Activated CD4-positive, alpha-beta memory T cell treated with anti-CD3 and anti-CD28 coated beads for 36 hours (primary cell): Measurements from ENCODE around the gene HOPX. TPM values are rescaled to one million over a fixed set of nuclear protein-coding genes. Genes with fewer than 3 reads are reported as not detected.
A peak's percentile ranks its signal among the peaks of the same experiment; 100 is the strongest.
"Not testable (repeated sequence)": the region's sequence is repeated elsewhere in the genome, so short reads cannot be mapped to it uniquely, and the experiment has no call there.

Source experiments
- CTCF ChIA-PET: fragments of 350-600 bp; sonication (Branson Sonifier 250); formaldehyde crosslinking; loops from one replicate; lab custom pipeline; 2021; ENCODE audit warnings: antibody characterized with exemption, inconsistent platforms; lab: Charles Lee
- POLR2A ChIA-PET: fragments of 350-600 bp; sonication (Branson Sonifier 250); formaldehyde crosslinking; loops from one replicate; lab custom pipeline; 2021; ENCODE audit warnings: antibody characterized with exemption; lab: Charles Lee
- DNase-seq: peaks from one replicate; pipeline ENCODE4 v3.0.0-alpha.2; 2020
- H3K27ac Mint-ChIP-seq: one replicate; pipeline ENCODE4 v1.8.0; 2021; ENCODE audit warnings: mixed read lengths
- H3K27me3 Mint-ChIP-seq: one replicate; pipeline ENCODE4 v1.8.0; 2021; ENCODE audit warnings: mixed read lengths
- H3K36me3 Mint-ChIP-seq: one replicate; pipeline ENCODE4 v1.8.0; 2021; ENCODE audit warnings: mixed read lengths
- H3K4me1 Mint-ChIP-seq: one replicate; pipeline ENCODE4 v1.8.0; 2021; ENCODE audit warnings: low read depth, mixed read lengths
- H3K4me3 Mint-ChIP-seq: one replicate; pipeline ENCODE4 v1.8.0; 2021; ENCODE audit warnings: mild to moderate bottlenecking, mixed read lengths
- H3K9me3 Mint-ChIP-seq: one replicate; pipeline ENCODE4 v1.8.0; 2021; ENCODE audit warnings: mixed read lengths
- intact Hi-C: fragments of 100-400 bp; cut with micrococcal nuclease; formaldehyde crosslinking; loops from one replicate; pipeline ENCODE4 v1.15.1; 2023
- total RNA-seq, 2 experiments: library from RNA; stranded (reverse); gene quantifications; one replicate each; pipeline ENCODE4 v1.2.3, GENCODE V29; 2021

The HOPX gene
- total RNA-seq, 2 experiments from 2014 or later, result 124 to 126 TPM

GRCh38 chr4:56641494-56642051, 39.5 kb downstream of the HOPX start:
- H3K27ac Mint-ChIP-seq, result peak overlapping the region; percentile 80
- peaks cover 32% of the 10 kb centered on the region for H3K4me1 Mint-ChIP-seq
- H3K27me3 Mint-ChIP-seq, result peaks cover 8% of the 10 kb centered on the region
- POLR2A ChIA-PET, result interaction anchor here (1.3 to 4.3 kb wide), 5 partner anchors 11 to 206 kb away, joined by 3 to 64 read pairs (median 5); partner anchors contain the start of genes HOPX, PAICS and PPAT
- intact Hi-C loops, result loop anchor here (1.0 to 2.0 kb wide), 3 partner anchors 9 to 82 kb away; no protein-coding TSS in a partner anchor
- DNase-seq, result no peak
- CTCF ChIA-PET, result interaction anchor here (0.6 to 3.1 kb wide), 12 partner anchors 9 to 181 kb away, joined by 3 to 19 read pairs (median 4); partner anchors contain the start of gene HOPX
- peaks cover 8% of the 10 kb centered on the region for H3K9me3 Mint-ChIP-seq
- peaks cover 7% of the 10 kb centered on the region for H3K36me3 Mint-ChIP-seq
- H3K4me3 Mint-ChIP-seq, result no peak overlapping the region

- Mint-ChIP-seq H3K27ac (peak overlapping the region; percentile 67), H3K9me3 (peaks cover 1% of the 10 kb centered on the region), H3K27me3 (peaks cover 7% of the 10 kb centered on the region), H3K4me3 (peak overlapping the region; percentile 62), H3K4me1 (peaks cover 28% of the 10 kb centered on the region), H3K36me3 (peaks cover 1% of the 10 kb centered on the region)
- POLR2A ChIA-PET, result interaction anchor here (1.3 to 4.3 kb wide), 5 partner anchors 11 to 205 kb away, joined by 3 to 64 read pairs (median 5); partner anchors contain the start of genes HOPX, PAICS and PPAT
- intact Hi-C loops, result loop anchor here (1.0 to 2.0 kb wide), 3 partner anchors 9 to 82 kb away; no protein-coding TSS in a partner anchor
- DNase-seq, result peak; percentile 44
- CTCF ChIA-PET, result interaction anchor here (0.6 to 3.1 kb wide), 11 partner anchors 10 to 181 kb away, joined by 3 to 19 read pairs (median 4); partner anchors contain the start of gene HOPX
Observed at GRCh38 chr4:56640621-56641493, 40.2 kb downstream of the HOPX start.

- H3K4me3 Mint-ChIP-seq, result no peak overlapping the region
- no peak for DNase-seq
- H3K4me1 Mint-ChIP-seq, result peaks cover 26% of the 10 kb centered on the region
- H3K36me3 Mint-ChIP-seq, result no peaks in the 10 kb centered on the region
- H3K9me3 Mint-ChIP-seq, result no peaks in the 10 kb centered on the region
- intact Hi-C loops, result no loop called here
- peaks cover 2% of the 10 kb centered on the region for H3K27me3 Mint-ChIP-seq
- ChIA-PET POLR2A (interaction anchor here (4.3 kb wide), 1 partner anchor 14 kb away, joined by 64 read pairs; no protein-coding TSS in a partner anchor), CTCF (interaction anchor here (1.1 to 1.2 kb wide), 2 partner anchors 10 to 90 kb away, joined by 3 to 4 read pairs; no protein-coding TSS in a partner anchor)
- H3K27ac Mint-ChIP-seq, result no peak overlapping the region
Observed at GRCh38 chr4:56637791-56638190, 43.3 kb downstream of the HOPX start.

DNA sequence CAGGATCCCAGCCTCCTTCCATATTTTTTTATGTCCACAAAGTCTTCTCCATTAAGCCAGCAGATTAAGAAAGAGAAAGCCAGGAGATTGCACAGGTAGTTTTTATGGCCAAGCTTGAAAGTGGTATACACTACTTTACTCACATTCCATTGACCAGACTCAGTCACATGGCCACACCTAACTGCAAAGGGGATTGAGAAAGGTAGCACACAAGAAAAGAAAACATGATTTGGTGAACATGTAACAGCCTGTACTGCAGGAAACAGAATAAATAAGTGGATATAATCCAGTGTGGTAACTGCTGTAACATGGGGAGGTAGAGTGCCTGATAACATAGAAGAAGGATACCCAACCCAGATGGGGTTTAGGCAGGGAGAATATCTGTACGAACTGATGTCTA, 43.9 kb downstream of the HOPX start:
- no peak for DNase-seq
- Mint-ChIP-seq H3K4me1 (peaks cover 24% of the 10 kb centered on the region), H3K9me3 (no peaks in the 10 kb centered on the region), H3K4me3 (no peak overlapping the region), H3K27ac (no peak overlapping the region), H3K36me3 (no peaks in the 10 kb centered on the region), H3K27me3 (peaks cover 2% of the 10 kb centered on the region)
- CTCF ChIA-PET, result no interaction called here
- intact Hi-C loops, result no loop called here
- POLR2A ChIA-PET, result no interaction called here

- intact Hi-C loops, H3K27ac Mint-ChIP-seq, H3K36me3 Mint-ChIP-seq, CTCF ChIA-PET, DNase-seq, H3K4me3 Mint-ChIP-seq, H3K9me3 Mint-ChIP-seq, H3K4me1 Mint-ChIP-seq, POLR2A ChIA-PET, H3K27me3 Mint-ChIP-seq: not testable (repeated sequence)
Observed at GRCh38 chr4:56634954-56635353, 46.1 kb downstream of the HOPX start.

DNA sequence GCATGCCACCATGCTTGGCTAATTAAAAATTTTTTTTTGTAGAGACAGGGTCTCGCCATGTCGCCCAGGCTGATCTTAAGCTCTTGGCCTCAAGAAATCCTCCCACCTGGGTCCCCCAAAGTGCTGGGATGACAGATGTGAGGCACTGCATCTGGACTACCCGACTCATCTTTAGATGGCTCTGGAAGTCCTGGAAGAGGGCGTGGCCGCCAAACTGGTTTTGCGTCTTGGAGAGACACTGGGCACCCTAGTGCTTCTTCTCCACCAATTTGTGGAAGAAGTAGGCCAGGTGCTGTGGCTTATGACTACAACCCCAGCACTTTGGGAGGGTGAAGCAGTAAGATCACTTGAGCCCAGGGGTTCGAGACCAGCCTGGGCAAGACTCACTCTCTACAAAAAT, 47.6 kb downstream of the HOPX start:
- Mint-ChIP-seq H3K36me3 (no peaks in the 10 kb centered on the region), H3K4me3 (no peak overlapping the region), H3K9me3 (no peaks in the 10 kb centered on the region), H3K27ac (no peak overlapping the region), H3K4me1 (peaks cover 4% of the 10 kb centered on the region), H3K27me3 (peaks cover 3% of the 10 kb centered on the region)
- DNase-seq, result no peak
- ChIA-PET CTCF (no interaction called here), POLR2A (no interaction called here)
- intact Hi-C loops, result no loop called here

- intact Hi-C loops, result no loop called here
- Mint-ChIP-seq H3K27me3 (peaks cover 3% of the 10 kb centered on the region), H3K4me1 (no peaks in the 10 kb centered on the region), H3K36me3 (peaks cover 7% of the 10 kb centered on the region), H3K9me3 (peaks cover 3% of the 10 kb centered on the region), H3K27ac (no peak overlapping the region), H3K4me3 (no peak overlapping the region)
- no peak for DNase-seq
- ChIA-PET CTCF (interaction anchor here (0.6 to 0.7 kb wide), 2 partner anchors 168 to 1945 kb away, joined by 3 read pairs; no protein-coding TSS in a partner anchor), POLR2A (no interaction called here)
Observed at GRCh38 chr4:56630876-56631666, 50.0 kb downstream of the HOPX start.

DNA sequence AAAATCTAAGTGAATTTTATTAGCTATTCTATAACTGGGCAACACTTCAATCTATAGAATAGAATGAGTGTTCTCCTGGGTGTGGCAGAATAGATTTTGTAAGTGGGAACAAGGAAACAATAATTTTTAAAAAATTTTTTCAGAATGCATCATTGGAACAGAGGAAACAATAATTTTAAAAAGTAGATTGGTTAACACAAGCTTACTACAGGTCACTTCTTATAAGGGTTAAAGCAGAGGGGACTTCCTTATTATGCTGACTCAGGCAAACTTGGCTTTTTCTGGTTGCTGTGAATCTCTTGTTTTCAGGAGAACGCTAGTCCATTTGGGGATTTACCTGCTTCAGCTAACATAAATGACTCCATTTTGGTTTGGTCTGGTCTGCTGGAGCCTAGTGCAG, 52.5 kb downstream of the HOPX start:
- CTCF ChIA-PET, result interaction anchor here (1.1 to 2.1 kb wide), 4 partner anchors 10 to 208 kb away, joined by 4 to 14 read pairs (median 8); no protein-coding TSS in a partner anchor
- POLR2A ChIA-PET, result no interaction called here

GRCh38 chr4:56627985-56628384, 53.1 kb downstream of the HOPX start:
- no peak for DNase-seq
- Mint-ChIP-seq H3K27me3 (peaks cover 3% of the 10 kb centered on the region), H3K36me3 (peaks cover 12% of the 10 kb centered on the region), H3K27ac (no peak overlapping the region), H3K4me3 (no peak overlapping the region), H3K9me3 (peaks cover 23% of the 10 kb centered on the region), H3K4me1 (no peaks in the 10 kb centered on the region)
- intact Hi-C loops, result no loop called here
- CTCF ChIA-PET, result interaction anchor here (1.0 to 2.1 kb wide), 6 partner anchors 10 to 209 kb away, joined by 4 to 14 read pairs (median 6); no protein-coding TSS in a partner anchor
- POLR2A ChIA-PET, result no interaction called here

More for the DNA sequence above, 52.5 kb downstream of the HOPX start:
- Mint-ChIP-seq H3K27ac (no peak overlapping the region), H3K9me3 (peaks cover 22% of the 10 kb centered on the region), H3K4me1 (no peaks in the 10 kb centered on the region), H3K27me3 (peaks cover 3% of the 10 kb centered on the region), H3K4me3 (no peak overlapping the region), H3K36me3 (peaks cover 11% of the 10 kb centered on the region)
- intact Hi-C loops, result no loop called here
- DNase-seq, result no peak

- Mint-ChIP-seq H3K9me3 (peaks cover 23% of the 10 kb centered on the region), H3K4me3 (no peak overlapping the region), H3K4me1 (no peaks in the 10 kb centered on the region), H3K27me3 (peaks cover 3% of the 10 kb centered on the region), H3K27ac (no peak overlapping the region), H3K36me3 (peaks cover 12% of the 10 kb centered on the region)
- POLR2A ChIA-PET, result no interaction called here
- CTCF ChIA-PET, result interaction anchor here (0.6 to 2.1 kb wide), 6 partner anchors 9 to 212 kb away, joined by 3 to 14 read pairs (median 6); no protein-coding TSS in a partner anchor
- intact Hi-C loops, result no loop called here
- DNase-seq, result no peak
Observed at GRCh38 chr4:56627375-56627774, 53.7 kb downstream of the HOPX start.

DNA sequence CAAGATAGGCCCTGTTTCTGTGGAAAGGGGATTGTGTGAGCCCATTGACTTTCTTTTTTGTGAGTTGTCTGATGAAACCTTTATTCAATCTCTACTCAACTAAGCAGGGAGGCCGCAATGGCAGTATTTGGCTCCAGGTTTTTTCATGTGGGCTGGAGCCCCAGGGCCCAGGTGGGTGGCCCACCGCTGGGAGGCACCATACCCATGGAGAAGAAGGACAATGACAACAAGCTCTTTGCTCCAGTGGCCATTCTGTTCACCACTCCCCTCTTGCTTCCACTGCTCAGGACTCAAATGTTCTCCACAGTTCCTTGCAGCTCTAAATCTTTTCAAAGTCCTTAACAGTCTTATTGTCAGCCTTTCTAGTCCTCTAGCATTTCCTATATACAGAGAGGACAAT, 54.1 kb downstream of the HOPX start:
- DNase-seq, result peak; percentile 38
- Mint-ChIP-seq H3K9me3 (peaks cover 23% of the 10 kb centered on the region), H3K27ac (no peak overlapping the region), H3K4me3 (no peak overlapping the region), H3K4me1 (no peaks in the 10 kb centered on the region), H3K27me3 (peaks cover 2% of the 10 kb centered on the region), H3K36me3 (peaks cover 12% of the 10 kb centered on the region)
- POLR2A ChIA-PET, result no interaction called here
- intact Hi-C loops, result no loop called here
- CTCF ChIA-PET, result interaction anchor here (0.6 to 2.1 kb wide), 5 partner anchors 14 to 213 kb away, joined by 3 to 14 read pairs (median 7); no protein-coding TSS in a partner anchor
